ENCODE measurements around the gene PHF14. TPM values are rescaled to one million over a fixed set of nuclear protein-coding genes. Genes with fewer than 3 reads are reported as not detected.
"Not testable (repeated sequence)": the region's sequence is repeated elsewhere in the genome, so short reads cannot be mapped to it uniquely, and the experiment has no call there.

The PHF14 gene, protein sequence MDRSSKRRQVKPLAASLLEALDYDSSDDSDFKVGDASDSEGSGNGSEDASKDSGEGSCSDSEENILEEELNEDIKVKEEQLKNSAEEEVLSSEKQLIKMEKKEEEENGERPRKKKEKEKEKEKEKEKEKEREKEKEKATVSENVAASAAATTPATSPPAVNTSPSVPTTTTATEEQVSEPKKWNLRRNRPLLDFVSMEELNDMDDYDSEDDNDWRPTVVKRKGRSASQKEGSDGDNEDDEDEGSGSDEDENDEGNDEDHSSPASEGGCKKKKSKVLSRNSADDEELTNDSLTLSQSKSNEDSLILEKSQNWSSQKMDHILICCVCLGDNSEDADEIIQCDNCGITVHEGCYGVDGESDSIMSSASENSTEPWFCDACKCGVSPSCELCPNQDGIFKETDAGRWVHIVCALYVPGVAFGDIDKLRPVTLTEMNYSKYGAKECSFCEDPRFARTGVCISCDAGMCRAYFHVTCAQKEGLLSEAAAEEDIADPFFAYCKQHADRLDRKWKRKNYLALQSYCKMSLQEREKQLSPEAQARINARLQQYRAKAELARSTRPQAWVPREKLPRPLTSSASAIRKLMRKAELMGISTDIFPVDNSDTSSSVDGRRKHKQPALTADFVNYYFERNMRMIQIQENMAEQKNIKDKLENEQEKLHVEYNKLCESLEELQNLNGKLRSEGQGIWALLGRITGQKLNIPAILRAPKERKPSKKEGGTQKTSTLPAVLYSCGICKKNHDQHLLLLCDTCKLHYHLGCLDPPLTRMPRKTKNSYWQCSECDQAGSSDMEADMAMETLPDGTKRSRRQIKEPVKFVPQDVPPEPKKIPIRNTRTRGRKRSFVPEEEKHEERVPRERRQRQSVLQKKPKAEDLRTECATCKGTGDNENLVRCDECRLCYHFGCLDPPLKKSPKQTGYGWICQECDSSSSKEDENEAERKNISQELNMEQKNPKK
- polyA plus RNA-seq (2013, experiment 1 of 2; ENCODE audit: insufficient read length) = 30.9 TPM
- polyA plus RNA-seq (2013, experiment 2 of 2; ENCODE audit: insufficient read length) = 27.7 TPM

DNA sequence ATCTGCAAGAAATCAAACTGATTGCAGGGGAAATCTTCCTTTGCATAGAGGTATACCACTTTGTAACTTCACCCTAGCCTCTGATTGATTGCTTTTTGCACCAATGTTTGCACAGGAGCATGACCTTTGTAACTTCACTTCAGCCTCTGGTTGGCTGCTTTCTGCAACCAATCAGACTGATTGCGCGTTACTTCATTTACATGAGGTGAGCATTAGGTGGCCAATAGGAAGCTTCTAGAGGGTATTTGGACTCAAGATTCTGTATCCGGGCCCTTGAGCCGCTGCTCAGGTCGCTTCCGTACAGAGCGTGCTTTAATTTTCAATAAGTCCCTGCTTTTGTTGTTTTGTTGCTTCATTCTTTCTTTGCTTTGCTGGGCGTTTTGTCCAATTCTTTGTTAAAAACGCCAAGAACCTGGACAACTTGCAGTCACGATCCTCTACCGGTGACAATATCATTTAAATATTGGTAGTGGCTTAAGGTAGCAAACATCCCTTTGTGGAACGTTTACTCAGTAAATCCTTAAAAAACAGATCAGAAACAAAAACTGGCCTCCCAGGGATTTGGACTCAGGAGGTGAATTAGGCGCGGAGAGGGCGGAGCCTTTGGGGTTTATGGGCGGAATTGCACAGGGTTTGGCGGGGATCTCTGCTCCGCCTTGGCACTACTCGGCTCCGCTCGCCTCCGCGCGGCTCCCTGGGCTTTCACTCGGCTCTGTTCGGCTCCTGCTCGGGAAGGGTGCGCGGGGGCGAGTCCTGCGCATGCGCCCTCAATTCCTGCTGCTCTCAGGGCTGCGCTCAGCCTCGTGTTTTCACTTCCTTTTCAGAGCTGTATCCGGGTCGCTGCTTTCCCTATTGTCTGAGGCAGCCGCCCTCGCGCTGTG is at the start of gene PHF14:
Gene PHF14 (plus strand): TSS at position 812 of the 881 bp plus-strand sequence. CDS start 452 bp downstream, outside the sequence.
- DNase-seq = peak; percentile 97

DNA sequence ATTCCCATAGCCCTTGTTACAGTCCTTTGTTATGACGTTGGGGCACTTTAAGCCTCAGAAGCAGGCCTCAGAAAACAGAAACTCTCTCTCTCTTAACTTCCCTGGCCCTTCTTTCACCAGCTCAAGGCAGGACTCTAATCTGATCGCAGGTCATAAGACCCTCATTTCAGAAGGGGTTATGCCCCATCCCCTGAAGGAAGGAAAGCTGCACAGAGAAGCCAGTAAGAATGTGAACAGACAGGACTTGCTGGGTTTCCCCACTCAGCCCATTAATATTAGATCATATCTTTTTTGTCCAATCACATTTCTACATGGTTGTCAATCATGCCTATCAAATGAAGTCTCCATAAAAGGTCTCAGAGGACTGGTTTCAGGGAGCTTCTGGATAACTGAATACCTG is 49.3 kb upstream of the PHF14 start:
- no peak for DNase-seq

- not testable (repeated sequence) for DNase-seq
These were observed 45.5 kb upstream of the PHF14 start for GRCh38 chr7:10928203-10928602.

GRCh38 chr7:10930551-10930950 is 43.1 kb upstream of the PHF14 start:
- DNase-seq = no peak

GRCh38 chr7:10931161-10931560 is 42.5 kb upstream of the PHF14 start:
- no peak for DNase-seq

GRCh38 chr7:10934292-10934691 is 39.4 kb upstream of the PHF14 start:
- DNase-seq = peak; percentile 82

DNA sequence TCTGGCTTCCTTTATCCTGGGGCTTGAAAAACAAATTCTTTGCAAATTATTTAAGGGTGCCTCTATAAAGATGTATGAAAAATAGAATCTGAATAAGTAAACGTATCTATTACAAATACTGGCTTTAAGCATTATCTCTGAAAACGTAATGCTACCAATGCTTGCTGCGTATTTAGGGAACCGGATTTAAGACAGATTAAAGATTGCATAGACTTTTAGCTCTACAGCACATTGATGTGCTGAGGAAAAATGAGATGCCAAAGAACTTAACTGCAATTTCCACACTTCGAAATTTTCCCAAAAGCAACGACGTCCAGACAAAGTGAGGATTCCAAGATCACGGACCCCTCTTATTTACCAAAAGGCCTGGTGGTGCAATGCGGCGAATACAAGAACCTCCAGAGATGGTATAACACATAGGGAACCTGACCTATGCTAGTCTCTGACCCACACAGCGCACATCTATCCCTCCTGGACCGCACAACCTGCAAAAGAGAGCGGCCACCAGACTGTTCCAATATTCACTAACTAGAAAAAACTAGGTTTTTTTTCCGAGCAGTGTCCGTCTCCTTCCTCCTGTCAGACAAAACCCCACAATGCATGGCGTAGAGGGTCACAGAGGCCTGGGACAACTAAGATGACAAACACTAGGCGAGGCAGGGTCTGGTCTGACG is 34.3 kb upstream of the PHF14 start:
- DNase-seq = peak; percentile 8

DNA sequence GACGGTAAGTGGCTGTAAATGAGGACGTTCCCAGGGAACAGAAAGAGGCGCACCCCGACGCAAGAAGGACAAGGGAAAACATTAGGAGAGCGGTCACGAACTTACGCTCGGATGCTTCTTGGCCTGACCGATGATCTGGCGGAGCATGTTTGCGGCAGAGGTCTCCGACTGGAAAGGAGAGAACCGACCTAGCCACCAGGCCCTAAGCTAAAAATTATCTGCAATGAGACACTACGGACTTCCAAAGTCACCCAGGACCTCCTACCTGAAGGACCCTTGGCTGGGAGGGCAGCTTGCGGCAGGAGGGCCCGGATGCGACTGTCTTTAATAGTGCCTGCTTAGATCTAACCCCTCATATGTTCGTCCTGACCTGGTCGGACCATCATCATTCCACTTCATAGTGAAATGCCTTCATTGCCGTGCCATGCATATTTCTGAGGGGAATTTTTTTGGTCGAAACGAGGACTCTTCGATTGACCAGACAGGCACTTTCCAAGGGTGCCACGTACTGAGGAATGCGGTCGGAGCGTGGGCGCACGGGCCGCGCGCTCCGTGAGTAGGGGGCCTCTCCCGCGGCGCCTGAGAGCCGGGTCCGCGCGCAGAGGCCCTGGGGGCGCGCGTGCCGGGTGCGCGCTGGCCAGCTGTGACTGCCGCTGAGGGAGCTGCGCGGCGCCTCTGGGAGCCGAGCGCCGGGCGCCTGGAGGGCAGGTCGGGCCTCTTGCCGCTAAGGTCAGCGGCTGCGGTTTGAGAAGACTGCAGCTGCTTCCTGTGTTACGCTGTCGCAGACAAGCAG is 33.6 kb upstream of the PHF14 start:
- DNase-seq = peak; percentile 96

GRCh38 chr7:10940704-10941355 is 32.8 kb upstream of the PHF14 start:
- no peak for DNase-seq

GRCh38 chr7:10950494-10950893 is 23.2 kb upstream of the PHF14 start:
- DNase-seq = no peak

- not testable (repeated sequence) for DNase-seq
These were observed 22.6 kb upstream of the PHF14 start for GRCh38 chr7:10950974-10951578.

GRCh38 chr7:10952588-10952987 is 21.1 kb upstream of the PHF14 start:
- no peak for DNase-seq

- not testable (repeated sequence) for DNase-seq
These were observed 20.5 kb upstream of the PHF14 start for GRCh38 chr7:10953078-10953750.

GRCh38 chr7:10956528-10956927 is 17.1 kb upstream of the PHF14 start:
- DNase-seq = no peak

- not testable (repeated sequence) for DNase-seq
These were observed 13.4 kb upstream of the PHF14 start for GRCh38 chr7:10960242-10960641.

DNA sequence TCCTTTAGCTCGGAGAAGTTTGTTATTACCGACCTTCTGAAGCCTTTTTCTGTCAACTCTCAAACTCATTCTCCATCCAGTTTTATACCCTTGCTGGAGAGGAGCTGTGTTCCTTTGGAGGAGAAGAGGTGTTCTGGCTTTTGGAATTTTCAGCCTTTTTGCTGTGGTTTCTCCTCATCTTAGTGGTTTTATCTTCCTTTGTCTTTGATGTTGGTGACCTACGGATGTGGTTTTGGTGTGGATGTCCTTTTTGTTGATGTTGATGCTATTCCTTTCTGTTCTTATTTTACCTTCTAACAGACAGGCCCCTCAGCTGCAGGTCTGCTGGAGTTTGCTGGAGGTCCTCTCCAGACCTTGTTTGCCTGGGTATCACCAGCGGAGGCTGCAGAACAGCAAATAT is 8.7 kb upstream of the PHF14 start:
- not testable (repeated sequence) for DNase-seq

- no peak for DNase-seq
These were observed 1.5 kb upstream of the PHF14 start for GRCh38 chr7:10972174-10972573.

GRCh38 chr7:10973942-10974911 is 555 bp downstream of the PHF14 start:
- DNase-seq = peak; percentile 18
